Panc1 (cell line): ENCODE data around the gene GMDS. TPM values are rescaled to one million over a fixed set of nuclear protein-coding genes. Genes with fewer than 3 reads are reported as not detected.

Experiments used
- ATAC-seq: fragments of 200-7000 bp; cut with Tn5 transposase; 2 replicates; pipeline ENCODE4 v1.9.1; 2020; ENCODE audit warnings: mild to moderate bottlenecking, moderate library complexity
- BruUV-seq: library from RNA; stranded (reverse); fragments of 400-500 nt; replicated peaks from 2 replicates; lab custom pipeline; 2021; lab: Mats Ljungman, UMichigan
- CTCF ChIA-PET: fragments of 300-600 bp; sonication (Branson Sonifier 250); formaldehyde crosslinking; loops from one replicate; lab custom pipeline; 2022; ENCODE audit warnings: antibody characterized with exemption; lab: Charles Lee
- POLR2A ChIA-PET: fragments of 300-600 bp; sonication (Branson Sonifier 250); formaldehyde crosslinking; loops from one replicate; lab custom pipeline; 2022; ENCODE audit warnings: antibody characterized with exemption; lab: Charles Lee
- DNase-seq: peaks from one replicate; pipeline ENCODE4 v3.0.0-alpha.2; 2010; ENCODE audit warnings: low read depth, low spot score
- H3K27ac ChIP-seq: 2 replicates; pipeline ENCODE4 v1.5.1; 2011; ENCODE audit warnings: mild to moderate bottlenecking, low read length, inconsistent platforms
- H3K27me3 ChIP-seq: fragments of 200-500 bp; sonication (Bioruptor generic); 2 replicates; pipeline ENCODE4 v1.6.0; 2014; ENCODE audit warnings: low read length, inconsistent platforms; ENCODE audit not compliant: control insufficient read depth, insufficient read depth
- H3K36me3 ChIP-seq: fragments of 200-500 bp; sonication (Bioruptor generic); 2 replicates; pipeline ENCODE4 v1.5.1; 2014; ENCODE audit warnings: inconsistent platforms, mild to moderate bottlenecking, low read length, moderate library complexity; ENCODE audit not compliant: control insufficient read depth, insufficient read depth
- H3K4me1 ChIP-seq: 2 replicates; pipeline ENCODE4 v1.5.1; 2011; ENCODE audit warnings: inconsistent platforms, mild to moderate bottlenecking, low read length, moderate library complexity; ENCODE audit not compliant: control insufficient read depth, insufficient read depth
- H3K4me3 ChIP-seq, 2 experiments: 2 replicates each; pipeline ENCODE4 v1.5.1; 2011 to 2012; ENCODE audit warnings: low read depth in 2 of 2, low read length in 2 of 2, mild to moderate bottlenecking in 2 of 2, inconsistent platforms in 1 of 2, moderate library complexity in 1 of 2
- H3K9me3 ChIP-seq: fragments of 200-500 bp; sonication (Bioruptor generic); 2 replicates; pipeline ENCODE4 v1.5.1; 2014; ENCODE audit warnings: low read depth, mild to moderate bottlenecking, inconsistent platforms, low read length, moderate library complexity; ENCODE audit not compliant: control insufficient read depth, insufficient read depth
- CTCF ChIP-seq: fragments of 450-650 bp; IDR thresholded peaks from 2 replicates; pipeline ENCODE4 v1.5.1; 2017; ENCODE audit warnings: mild to moderate bottlenecking
- POLR2AphosphoS5 ChIP-seq: IDR thresholded peaks from 2 replicates; pipeline ENCODE4 v1.6.1; 2012; ENCODE audit warnings: mild to moderate bottlenecking, low read depth, low read length, moderate library complexity
- REST ChIP-seq, 2 experiments: IDR thresholded peaks; 2 replicates each; pipeline ENCODE4 v1.6.1; 2011 to 2012; ENCODE audit warnings: low read depth in 2 of 2, control low read depth in 1 of 2, low read length in 1 of 2, mild to moderate bottlenecking in 1 of 2, moderate library complexity in 1 of 2; ENCODE audit not compliant: insufficient read depth in 1 of 2
- SIN3A ChIP-seq: IDR thresholded peaks from 2 replicates; pipeline ENCODE4 v1.6.1; 2012; ENCODE audit warnings: low read depth, mild to moderate bottlenecking, low read length, moderate library complexity, borderline replicate concordance; ENCODE audit not compliant: insufficient read depth
- TCF7L2 ChIP-seq: IDR thresholded peaks from 2 replicates; pipeline ENCODE4 v1.6.1; 2011; ENCODE audit warnings: mild to moderate bottlenecking, low read depth, low read length, inconsistent platforms
- in situ Hi-C: cut with HindIII; loops from 2 replicates; pipeline ENCODE4 v1.10.0; 2016; ENCODE audit warnings: low sequenced_read_pairs, low pct_unique_long_range_greater_than_20kb
- intact Hi-C: fragments of 100-400 bp; cut with micrococcal nuclease; formaldehyde crosslinking; loops from one replicate; pipeline ENCODE4 v1.10.0; 2022; ENCODE audit not compliant: unreplicated experiment
- total RNA-seq: library from RNA; stranded (reverse); gene quantifications from one replicate; pipeline ENCODE4 v1.2.1, GENCODE V29; 2021; ENCODE audit not compliant: unreplicated experiment

GMDS gene
- total RNA-seq, 1 experiment from 2014 or later, result 9.8 TPM

- DNase-seq (no peak), ATAC-seq (no peak)
- ChIA-PET CTCF (no interaction called here), POLR2A (no interaction called here)
- H3K4me1 ChIP-seq, result no peaks in the 10 kb centered on the region
- in situ Hi-C loops, result no loop called here
- no peaks in the 10 kb centered on the region for H3K36me3 ChIP-seq
- H3K4me3 ChIP-seq, result no peak overlapping the region
- intact Hi-C loops, result no loop called here
- TF ChIP-seq TCF7L2 (no peak), CTCF (no peak), SIN3A (no peak), REST (IDR thresholded peaks at IDR 0.05; ENCODE audit: insufficient read depth in 1 of 2, low read depth in 2 of 2, low read length in 1 of 2) (no peak), POLR2AphosphoS5 (no peak)
- H3K27me3 ChIP-seq, result no peaks in the 10 kb centered on the region
- no peak overlapping the region for H3K27ac ChIP-seq
- BruUV-seq, result no TSS peak
- H3K9me3 ChIP-seq, result no peaks in the 10 kb centered on the region
These were observed 521.3 kb downstream of the GMDS start for GRCh38 chr6:1724124-1724523.

GRCh38 chr6:1722801-1723200, 522.6 kb downstream of the GMDS start:
- Histone ChIP-seq H3K4me1 (no peaks in the 10 kb centered on the region), H3K27me3 (no peaks in the 10 kb centered on the region), H3K4me3 (no peak overlapping the region), H3K27ac (no peak overlapping the region), H3K36me3 (no peaks in the 10 kb centered on the region), H3K9me3 (no peaks in the 10 kb centered on the region)
- in situ Hi-C loops (no loop called here), intact Hi-C loops (no loop called here)
- TF ChIP-seq SIN3A (no peak), REST (IDR thresholded peaks at IDR 0.05; ENCODE audit: insufficient read depth in 1 of 2, low read depth in 2 of 2, low read length in 1 of 2) (no peak), POLR2AphosphoS5 (no peak), TCF7L2 (no peak)
- BruUV-seq, result no TSS peak
- POLR2A ChIA-PET, result no interaction called here
- CTCF ChIA-PET, result interaction anchor here (0.7 kb wide), 1 partner anchor 21 kb away, joined by 6 read pairs; no protein-coding TSS in a partner anchor
- DNase-seq, result no peak
- no peak for ATAC-seq
